HepG2 (cell line): Measurements from ENCODE around the gene COASY. TPM values are rescaled to one million over a fixed set of nuclear protein-coding genes. Genes with fewer than 3 reads are reported as not detected.

Experiments
- CEBPB ChIP-seq: IDR thresholded peaks from 2 replicates; pipeline ENCODE4 v1.6.1; 2011; ENCODE audit warnings: low read depth, low read length, improper control_type of control experiment, borderline replicate concordance
- HNF1A ChIP-seq, 2 experiments: sonication (generic) in 1 of 2; formaldehyde crosslinking in 1 of 2; IDR thresholded peaks; 2 replicates each; pipeline versions ENCODE4 v1.4.0 to v1.6.1; 2016 to 2020; ENCODE audit warnings: borderline replicate concordance in 1 of 2, low read depth in 1 of 2, mild to moderate bottlenecking in 1 of 2, missing genetic modification reagents in 1 of 2
- MED8 ChIP-seq: sonication (generic); formaldehyde crosslinking; IDR thresholded peaks from 2 replicates; pipeline ENCODE4 v1.8.1; 2023; ENCODE audit warnings: mild to moderate bottlenecking, missing genetic modification reagents; ENCODE audit not compliant: insufficient replicate concordance
- MEIS2 ChIP-seq: sonication (generic); formaldehyde crosslinking; IDR thresholded peaks from 2 replicates; pipeline ENCODE4 v1.9.0; 2021; ENCODE audit warnings: mild to moderate bottlenecking, missing genetic modification reagents
- MIER3 ChIP-seq: IDR thresholded peaks from 2 replicates; pipeline ENCODE4 v1.6.1; 2016; ENCODE audit warnings: missing compliant biosample characterization, borderline replicate concordance
- RERE ChIP-seq: IDR thresholded peaks from 2 replicates; pipeline ENCODE4 v1.6.1; 2016; ENCODE audit warnings: low read depth, missing genetic modification reagents, missing compliant biosample characterization
- SALL1 ChIP-seq: sonication (generic); formaldehyde crosslinking; IDR thresholded peaks from 2 replicates; pipeline ENCODE4 v1.8.0; 2022; ENCODE audit warnings: mild to moderate bottlenecking, missing genetic modification reagents
- SP2 ChIP-seq: sonication (generic); formaldehyde crosslinking; IDR thresholded peaks from 2 replicates; pipeline ENCODE4 v1.5.1; 2020; ENCODE audit warnings: mild to moderate bottlenecking, missing genetic modification reagents
- ZFP91 ChIP-seq: sonication (generic); formaldehyde crosslinking; IDR thresholded peaks from 2 replicates; pipeline ENCODE4 v1.9.0; 2022; ENCODE audit warnings: missing genetic modification reagents, mild to moderate bottlenecking, borderline replicate concordance
- ZNF609 ChIP-seq: sonication (generic); formaldehyde crosslinking; IDR thresholded peaks from 2 replicates; pipeline ENCODE4 v1.4.0; 2020; ENCODE audit warnings: mild to moderate bottlenecking, missing genetic modification reagents, borderline replicate concordance
- polyA plus RNA-seq, 8 experiments: library from polyadenylated mRNA; depleted of rRNA in 3 of 8; stranded (reverse) in 7 of 8; unstranded in 1 of 8; fragments of >200 nt; fragmentation: Illumina TruSeq in 4 of 8; extraction: Trizol in 4 of 8; gene quantifications; 2 replicates each; pipeline versions ENCODE4 v1.2.1 to v1.2.3, GENCODE V29; 2011 to 2016; ENCODE audit warnings: low read depth in 4 of 8, missing spikeins in 1 of 8, mixed read lengths in 1 of 8; ENCODE audit not compliant: insufficient read depth in 1 of 8
- total RNA-seq, 5 experiments: library from RNA; depleted of rRNA; stranded (reverse); fragments of >200 nt; fragmentation: Illumina TruSeq; extraction: Trizol; gene quantifications; 2 replicates each; pipeline ENCODE4 v1.2.3, GENCODE V29; 2016; ENCODE audit warnings: low read depth in 1 of 5

COASY gene
- total and polyA plus RNA-seq, 2 of the 13 experiments (the other 11 are each of a cell fraction or from before 2014, with no cell fraction given), result 90.7 to 125 TPM

- peak; percentile 59; the same call in 1 of the 2 replicates for TF ChIP-seq RERE
- no peak for TF ChIP-seq ZNF609 (CRISPR knock-in tag)
- TF ChIP-seq MED8 (CRISPR knock-in tag), result peak; percentile 14
- no peak for TF ChIP-seq SP2 (CRISPR knock-in tag)
- no peak for TF ChIP-seq CEBPB
- peak; percentile 32; the same call in 1 of the 2 replicates for TF ChIP-seq ZFP91 (CRISPR knock-in tag)
- TF ChIP-seq SALL1 (CRISPR knock-in tag), result peak; percentile 96
- peak; percentile 94 for TF ChIP-seq MIER3 (CRISPR knock-in tag)
- no peak for TF ChIP-seq HNF1A (IDR thresholded peaks at IDR 0.05; ENCODE audit: low read depth)
- no peak; the same call in 1 of the 2 replicates for TF ChIP-seq HNF1A (CRISPR knock-in tag; IDR thresholded peaks at IDR 0.05; ENCODE audit: borderline replicate concordance)
- TF ChIP-seq MEIS2 (CRISPR knock-in tag), result peak; percentile 81; the same call in 1 of the 2 replicates
These were observed 20.7 kb upstream of the COASY start (continued) for GRCh38 chr17:42541041-42541833.
